Endothelial cell (in vitro differentiated cells): ENCODE measurements around the gene LPCAT1. TPM values are rescaled to one million over a fixed set of nuclear protein-coding genes. Genes with fewer than 3 reads are reported as not detected.
"Not testable (repeated sequence)": the region's sequence is repeated elsewhere in the genome, so short reads cannot be mapped to it uniquely, and the experiment has no call there.

Experiments used
- DNase-seq: peaks from one replicate; pipeline ENCODE4 v3.0.0; 2021; ENCODE audit warnings: low spot score
- H3K27ac Mint-ChIP-seq: one replicate; pipeline ENCODE4 v1.8.0; 2021; ENCODE audit warnings: mixed read lengths, inconsistent platforms; ENCODE audit not compliant: unreplicated experiment
- H3K27me3 Mint-ChIP-seq: one replicate; pipeline ENCODE4 v1.8.0; 2021; ENCODE audit warnings: mild to moderate bottlenecking, moderate library complexity, mixed read lengths, inconsistent platforms; ENCODE audit not compliant: unreplicated experiment
- H3K36me3 Mint-ChIP-seq: one replicate; pipeline ENCODE4 v1.8.0; 2021; ENCODE audit warnings: mild to moderate bottlenecking, low read depth, mixed read lengths, inconsistent platforms; ENCODE audit not compliant: unreplicated experiment
- H3K4me1 Mint-ChIP-seq: one replicate; pipeline ENCODE4 v1.8.0; 2021; ENCODE audit warnings: mild to moderate bottlenecking, mixed read lengths, inconsistent platforms; ENCODE audit not compliant: unreplicated experiment
- H3K4me3 Mint-ChIP-seq: one replicate; pipeline ENCODE4 v1.8.0; 2021; ENCODE audit warnings: mild to moderate bottlenecking, mixed read lengths, inconsistent platforms; ENCODE audit not compliant: unreplicated experiment
- H3K9me3 Mint-ChIP-seq: one replicate; pipeline ENCODE4 v1.8.0; 2021; ENCODE audit warnings: mixed read lengths, inconsistent platforms; ENCODE audit not compliant: unreplicated experiment
- total RNA-seq: library from RNA; stranded (reverse); fragmentation: NEBNext Ultra II Directional; extraction: Animal tissue kit (Norgen Biotek cat#: 25700); gene quantifications from one replicate; pipeline ENCODE4 v1.2.1, GENCODE V29; 2021; ENCODE audit not compliant: unreplicated experiment
- TF ChIP-seq, protein P1 (sequence below): fragments of 200-600 bp; sonication (generic); IDR thresholded peaks from one replicate; pipeline ENCODE4 v1.5.0; 2021; ENCODE audit warnings: antibody characterized with exemption; ENCODE audit not compliant: unreplicated experiment

LPCAT1 gene
- total RNA-seq, 1 donor from 2014 or later = 81.3 TPM

DNA sequence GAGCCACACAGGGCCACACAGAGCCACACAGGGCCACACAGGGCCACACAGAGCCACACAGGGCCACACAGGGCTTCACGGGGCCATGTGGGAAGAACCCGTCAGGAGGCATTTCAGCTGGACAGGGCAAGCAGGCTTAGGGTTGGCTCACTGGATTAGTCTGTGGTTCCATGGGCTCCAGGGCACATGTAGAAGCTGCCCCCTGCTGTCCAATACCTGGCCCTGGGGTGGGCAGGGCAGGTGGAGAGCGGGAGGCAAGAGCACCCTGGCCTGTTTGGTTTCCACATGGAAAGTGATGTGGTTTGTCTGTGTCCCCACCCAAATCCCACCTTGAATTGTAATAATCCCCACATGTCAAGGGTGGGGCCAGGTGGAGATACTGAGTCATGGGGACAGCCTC lies 16.4 kb upstream of the LPCAT1 start:
- TF ChIP-seq, protein P1, sequence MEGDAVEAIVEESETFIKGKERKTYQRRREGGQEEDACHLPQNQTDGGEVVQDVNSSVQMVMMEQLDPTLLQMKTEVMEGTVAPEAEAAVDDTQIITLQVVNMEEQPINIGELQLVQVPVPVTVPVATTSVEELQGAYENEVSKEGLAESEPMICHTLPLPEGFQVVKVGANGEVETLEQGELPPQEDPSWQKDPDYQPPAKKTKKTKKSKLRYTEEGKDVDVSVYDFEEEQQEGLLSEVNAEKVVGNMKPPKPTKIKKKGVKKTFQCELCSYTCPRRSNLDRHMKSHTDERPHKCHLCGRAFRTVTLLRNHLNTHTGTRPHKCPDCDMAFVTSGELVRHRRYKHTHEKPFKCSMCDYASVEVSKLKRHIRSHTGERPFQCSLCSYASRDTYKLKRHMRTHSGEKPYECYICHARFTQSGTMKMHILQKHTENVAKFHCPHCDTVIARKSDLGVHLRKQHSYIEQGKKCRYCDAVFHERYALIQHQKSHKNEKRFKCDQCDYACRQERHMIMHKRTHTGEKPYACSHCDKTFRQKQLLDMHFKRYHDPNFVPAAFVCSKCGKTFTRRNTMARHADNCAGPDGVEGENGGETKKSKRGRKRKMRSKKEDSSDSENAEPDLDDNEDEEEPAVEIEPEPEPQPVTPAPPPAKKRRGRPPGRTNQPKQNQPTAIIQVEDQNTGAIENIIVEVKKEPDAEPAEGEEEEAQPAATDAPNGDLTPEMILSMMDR = no peak
- DNase-seq = no peak
- H3K36me3 Mint-ChIP-seq = peaks cover 4% of the 10 kb centered on the region
- H3K4me3 Mint-ChIP-seq = no peak overlapping the region
- H3K4me1 Mint-ChIP-seq = no peaks in the 10 kb centered on the region
- no peaks in the 10 kb centered on the region for H3K9me3 Mint-ChIP-seq
- H3K27me3 Mint-ChIP-seq = peaks cover 16% of the 10 kb centered on the region
- H3K27ac Mint-ChIP-seq = no peak overlapping the region

DNA sequence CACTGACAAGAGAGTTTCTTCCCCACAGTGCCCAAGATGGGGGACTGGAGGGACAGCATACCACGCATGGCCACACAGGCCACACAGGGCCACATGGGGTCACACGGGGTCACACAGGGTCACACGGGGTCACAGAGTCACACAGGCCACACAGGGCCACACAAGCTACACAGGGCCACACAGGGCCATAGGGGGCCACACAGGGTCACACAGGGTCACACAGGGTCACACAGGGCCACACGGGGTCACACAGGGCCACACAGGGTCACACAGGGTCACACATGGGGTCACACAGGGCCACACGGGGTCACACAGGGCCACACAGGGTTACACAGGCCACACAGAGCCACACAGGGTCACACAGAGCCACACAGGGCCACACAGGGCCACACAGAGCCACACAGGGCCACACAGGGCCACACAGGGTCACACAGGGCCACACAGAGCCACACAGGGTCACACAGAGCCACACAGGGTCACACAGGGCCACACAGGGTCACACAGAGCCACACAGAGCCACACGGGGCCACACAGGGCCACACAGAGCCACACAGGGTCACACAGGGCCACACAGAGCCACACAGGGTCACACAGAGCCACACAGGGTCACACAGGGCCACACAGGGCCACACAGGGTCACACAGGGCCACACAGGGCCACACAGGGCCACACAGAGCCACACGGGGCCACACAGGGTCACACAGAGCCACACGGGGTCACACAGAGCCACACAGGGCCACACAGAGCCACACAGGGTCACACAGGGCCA lies 15.8 kb upstream of the LPCAT1 start:
- DNase-seq, H3K9me3 Mint-ChIP-seq, H3K4me3 Mint-ChIP-seq, H3K27ac Mint-ChIP-seq, H3K4me1 Mint-ChIP-seq, H3K36me3 Mint-ChIP-seq: not testable (repeated sequence)
- H3K27me3 Mint-ChIP-seq = peaks cover 12% of the 10 kb centered on the region

DNA sequence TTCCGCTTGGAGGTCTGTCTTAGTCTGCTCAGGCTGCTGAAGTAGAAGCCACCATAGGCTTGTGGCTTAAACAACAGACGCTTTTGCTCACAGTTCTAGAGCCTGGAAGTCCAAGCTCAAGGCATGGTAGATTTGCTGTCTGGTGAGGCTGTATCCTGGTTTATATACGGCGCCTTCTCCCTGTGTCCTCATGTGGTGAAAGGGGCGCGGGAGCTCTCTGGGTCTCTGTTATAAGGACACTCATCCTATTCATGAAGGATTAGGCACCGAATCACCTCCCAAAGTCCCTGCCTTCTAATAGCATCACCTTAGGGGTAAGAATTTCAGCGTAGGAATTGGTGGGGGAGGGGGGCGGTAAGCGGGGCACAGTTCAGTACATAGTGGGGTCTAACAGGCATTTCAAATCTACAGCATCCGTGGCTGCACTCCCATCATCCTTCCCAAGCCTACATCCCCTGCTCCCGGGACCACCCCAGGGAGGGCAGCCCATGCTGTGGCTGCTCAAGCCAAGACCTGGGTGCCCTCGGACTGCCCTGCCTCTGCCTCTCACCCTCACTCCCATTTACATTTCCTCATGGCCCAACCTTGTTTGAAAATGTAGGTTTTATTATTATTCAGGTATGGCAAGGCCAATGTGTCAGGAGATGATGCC lies 15.1 kb upstream of the LPCAT1 start:
- Mint-ChIP-seq H3K27me3 (peaks cover 12% of the 10 kb centered on the region), H3K4me1 (no peaks in the 10 kb centered on the region), H3K4me3 (no peak overlapping the region), H3K27ac (no peak overlapping the region), H3K9me3 (no peaks in the 10 kb centered on the region), H3K36me3 (peaks cover 4% of the 10 kb centered on the region)
- TF ChIP-seq, protein P1 = no peak
- DNase-seq = no peak

DNA sequence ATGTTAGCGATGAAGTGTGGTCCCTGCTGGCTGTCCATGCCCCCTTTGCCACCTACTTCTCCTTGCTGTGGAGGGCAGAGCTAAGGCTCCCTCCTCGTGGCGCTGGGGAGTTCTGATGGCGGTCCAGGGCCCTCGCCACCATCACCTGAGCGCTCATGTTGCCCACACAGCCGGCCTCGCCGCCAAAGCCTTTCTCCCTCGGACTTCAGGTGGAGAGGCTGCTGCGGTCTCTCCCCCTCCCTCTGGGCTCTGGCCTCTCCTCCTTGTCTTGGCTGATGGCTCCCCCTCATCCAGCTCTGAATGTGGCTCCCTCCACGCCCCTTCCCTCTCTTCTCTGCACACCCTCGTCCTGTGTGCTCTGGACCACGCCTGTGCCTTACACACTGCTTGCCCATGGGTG lies 14.5 kb upstream of the LPCAT1 start:
- Mint-ChIP-seq H3K4me3 (no peak overlapping the region), H3K27me3 (peaks cover 12% of the 10 kb centered on the region), H3K4me1 (no peaks in the 10 kb centered on the region), H3K9me3 (no peaks in the 10 kb centered on the region), H3K36me3 (peaks cover 4% of the 10 kb centered on the region), H3K27ac (no peak overlapping the region)
- TF ChIP-seq, protein P1 = no peak
- no peak for DNase-seq

DNA sequence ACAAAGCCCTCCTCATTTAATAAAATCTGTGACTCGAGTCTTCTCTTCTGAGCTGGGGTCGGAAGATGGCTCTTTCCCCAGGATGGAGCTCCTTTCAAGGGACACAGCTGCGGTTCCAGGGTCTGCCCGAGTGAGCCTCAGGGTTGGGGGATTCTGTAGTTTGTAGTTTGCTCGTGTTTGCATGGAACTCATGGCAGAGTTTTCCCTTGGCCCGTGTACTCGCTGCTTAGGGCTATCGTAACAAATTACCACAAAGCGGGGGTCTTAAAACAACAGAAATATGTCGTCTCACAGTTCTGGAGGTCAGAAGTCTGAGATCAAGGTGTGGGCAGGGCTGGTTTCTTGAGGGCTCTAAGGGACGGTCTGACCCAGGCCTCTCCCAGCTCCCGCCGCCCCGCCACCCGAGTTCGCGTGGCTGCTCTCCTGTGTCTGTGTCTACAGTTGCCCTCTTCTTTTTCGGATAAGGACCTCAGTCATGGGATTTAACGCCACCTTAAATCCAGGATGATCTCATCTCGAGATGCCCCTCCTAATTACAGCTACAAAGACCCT lies 13.9 kb upstream of the LPCAT1 start:
- no peaks in the 10 kb centered on the region for H3K4me1 Mint-ChIP-seq
- H3K27ac Mint-ChIP-seq = no peak overlapping the region

More for the DNA sequence above, 13.9 kb upstream of the LPCAT1 start:
- H3K36me3 Mint-ChIP-seq = peaks cover 4% of the 10 kb centered on the region
- H3K4me3 Mint-ChIP-seq = no peak overlapping the region
- H3K27me3 Mint-ChIP-seq = peaks cover 12% of the 10 kb centered on the region
- no peak for DNase-seq
- TF ChIP-seq, protein P1 = no peak
- no peaks in the 10 kb centered on the region for H3K9me3 Mint-ChIP-seq
